ENCODE measurements around the gene CKB.

DNA sequence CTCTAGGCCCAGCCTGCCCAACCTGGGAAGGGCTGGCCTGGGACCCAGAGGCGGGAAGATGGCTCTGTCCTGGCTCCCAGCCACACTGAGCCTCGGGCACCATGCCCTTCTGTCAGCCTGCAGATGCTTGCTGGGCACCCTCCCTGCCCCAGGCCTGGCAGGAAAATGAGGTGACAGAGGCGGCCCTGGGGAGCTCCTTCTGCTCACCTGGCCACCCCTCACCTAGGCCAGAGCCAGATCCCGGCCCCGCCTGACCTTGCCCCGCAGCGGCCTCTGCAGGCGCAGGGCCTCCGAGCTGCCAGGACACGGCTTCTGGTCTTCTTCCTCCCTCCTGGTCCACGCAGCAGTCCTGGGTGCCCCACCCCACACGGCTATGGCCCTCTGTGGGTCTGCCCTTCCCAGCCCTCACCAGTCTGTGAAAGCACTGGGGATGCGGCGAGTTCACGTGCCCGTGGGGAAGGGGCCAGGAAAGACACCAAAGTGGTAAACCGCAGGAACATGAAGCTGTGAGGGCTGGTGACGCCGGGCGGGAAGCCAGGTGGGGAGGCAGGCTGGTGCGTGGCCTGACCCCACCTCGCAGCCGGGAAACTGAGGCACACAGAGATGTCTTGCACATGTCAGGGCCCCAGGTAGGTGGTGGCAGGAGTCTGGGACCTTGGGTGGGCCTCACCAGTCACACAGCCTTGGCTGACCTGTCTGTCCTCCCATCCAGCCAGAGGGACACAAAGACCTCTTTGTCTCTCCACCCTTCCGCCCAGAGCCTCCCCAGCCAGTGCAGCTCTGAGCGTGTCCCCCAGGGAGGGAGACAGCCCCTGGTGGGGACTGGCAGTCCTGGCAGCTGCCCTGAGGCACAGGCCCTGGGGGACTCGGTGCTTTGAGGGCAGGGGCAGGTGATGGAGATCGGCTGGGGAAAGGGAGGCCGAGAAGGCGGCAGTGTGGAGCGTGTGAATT is 27.0 kb upstream of the CKB start:
- TF ChIP-seq, protein P1, sequence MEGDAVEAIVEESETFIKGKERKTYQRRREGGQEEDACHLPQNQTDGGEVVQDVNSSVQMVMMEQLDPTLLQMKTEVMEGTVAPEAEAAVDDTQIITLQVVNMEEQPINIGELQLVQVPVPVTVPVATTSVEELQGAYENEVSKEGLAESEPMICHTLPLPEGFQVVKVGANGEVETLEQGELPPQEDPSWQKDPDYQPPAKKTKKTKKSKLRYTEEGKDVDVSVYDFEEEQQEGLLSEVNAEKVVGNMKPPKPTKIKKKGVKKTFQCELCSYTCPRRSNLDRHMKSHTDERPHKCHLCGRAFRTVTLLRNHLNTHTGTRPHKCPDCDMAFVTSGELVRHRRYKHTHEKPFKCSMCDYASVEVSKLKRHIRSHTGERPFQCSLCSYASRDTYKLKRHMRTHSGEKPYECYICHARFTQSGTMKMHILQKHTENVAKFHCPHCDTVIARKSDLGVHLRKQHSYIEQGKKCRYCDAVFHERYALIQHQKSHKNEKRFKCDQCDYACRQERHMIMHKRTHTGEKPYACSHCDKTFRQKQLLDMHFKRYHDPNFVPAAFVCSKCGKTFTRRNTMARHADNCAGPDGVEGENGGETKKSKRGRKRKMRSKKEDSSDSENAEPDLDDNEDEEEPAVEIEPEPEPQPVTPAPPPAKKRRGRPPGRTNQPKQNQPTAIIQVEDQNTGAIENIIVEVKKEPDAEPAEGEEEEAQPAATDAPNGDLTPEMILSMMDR (conservative IDR thresholded peaks at IDR 0.05; ENCODE audit: low read length): no peak
- TF ChIP-seq EZH2phosphoT487 (IDR thresholded peaks at IDR 0.05; ENCODE audit: borderline replicate concordance): no peak

All from Loucy (cell line).